AG10803 (cell line): ENCODE results near the gene SLC22A13.

ENCODE experiments used
- DNase-seq: peaks from one replicate; pipeline ENCODE4 v3.0.0; 2010; ENCODE audit warnings: low read depth
- H3K4me3 ChIP-seq: 2 replicates; pipeline ENCODE4 v1.5.1; 2011; ENCODE audit warnings: mild to moderate bottlenecking, low read length, control low read depth
- CTCF ChIP-seq: conservative IDR thresholded peaks from 2 replicates; pipeline ENCODE4 v1.5.1; 2011; ENCODE audit warnings: mild to moderate bottlenecking, low read length, control low read depth, inconsistent platforms

SLC22A13 gene

DNA sequence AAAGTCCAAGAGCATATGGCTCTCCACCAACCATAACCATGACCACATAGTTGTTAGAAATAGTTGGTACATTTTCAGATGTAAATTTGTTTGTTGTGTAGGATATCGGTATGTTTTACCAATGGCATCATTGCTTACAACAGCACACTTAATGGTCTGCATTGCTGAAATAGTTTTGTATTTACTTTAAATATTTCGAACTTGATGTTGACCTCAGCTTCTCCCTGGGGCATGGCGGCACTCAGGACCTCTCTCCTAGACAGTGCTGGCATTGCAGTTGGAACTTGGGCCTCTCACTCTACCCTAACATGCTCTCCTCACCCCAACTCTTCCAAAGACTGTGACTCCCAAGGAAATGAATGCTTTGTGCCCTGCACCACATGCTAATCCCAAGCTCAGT lies 5.0 kb downstream of the SLC22A13 start:
- DNase-seq = peak; percentile 15
- no peak for TF ChIP-seq CTCF
- no peak overlapping the region for H3K4me3 ChIP-seq

GRCh38 chr3:38271553-38271952 lies 5.9 kb downstream of the SLC22A13 start:
- H3K4me3 ChIP-seq = no peak overlapping the region
- no peak for DNase-seq
- no peak for TF ChIP-seq CTCF

GRCh38 chr3:38274864-38275649 lies 9.4 kb downstream of the SLC22A13 start:
- no peak overlapping the region for H3K4me3 ChIP-seq
- no peak for TF ChIP-seq CTCF
- DNase-seq = no peak

GRCh38 chr3:38275658-38276057 lies 10.0 kb downstream of the SLC22A13 start:
- H3K4me3 ChIP-seq = no peak overlapping the region
- no peak for DNase-seq
- no peak for TF ChIP-seq CTCF

- DNase-seq = no peak
- TF ChIP-seq CTCF = no peak
These were observed 10.7 kb downstream of the SLC22A13 start for GRCh38 chr3:38276081-38276916.

GRCh38 chr3:38276917-38277630 lies 11.5 kb downstream of the SLC22A13 start:
- H3K4me3 ChIP-seq = no peak overlapping the region
- DNase-seq = no peak
- no peak for TF ChIP-seq CTCF

More at GRCh38 chr3:38276081-38276916, 10.7 kb downstream of the SLC22A13 start:
- no peak overlapping the region for H3K4me3 ChIP-seq
